UCSD-AML1 (cell line): ENCODE results near the gene SLCO6A1.
"Not testable (repeated sequence)": the region's sequence is repeated elsewhere in the genome, so short reads cannot be mapped to it uniquely, and the experiment has no call there.

Experiments used
- DNase-seq: peaks from one replicate; lab custom pipeline; 2025; ENCODE audit not compliant: unreplicated experiment; lab: John Stamatoyannopoulos, UW

Gene SLCO6A1

GRCh38 chr5:102498271-102499034 lies at the start of gene SLCO6A1:
Gene SLCO6A1, minus strand, starts transcription at chr5:102499001. Its CDS starts 157 bp downstream, at chr5:102498844.
- DNase-seq, result no peak

GRCh38 chr5:102547141-102548035 lies 48.6 kb upstream of the SLCO6A1 start:
- no peak for DNase-seq

- peak; percentile 14 for DNase-seq
Observed at GRCh38 chr5:102545175-102545574, 46.4 kb upstream of the SLCO6A1 start.

GRCh38 chr5:102542057-102542456 lies 43.3 kb upstream of the SLCO6A1 start:
- no peak for DNase-seq

GRCh38 chr5:102539996-102540728 lies 41.4 kb upstream of the SLCO6A1 start:
- no peak for DNase-seq

GRCh38 chr5:102539562-102539961 lies 40.8 kb upstream of the SLCO6A1 start:
- no peak for DNase-seq

- no peak for DNase-seq
Observed at GRCh38 chr5:102537011-102537410, 38.2 kb upstream of the SLCO6A1 start.

- no peak for DNase-seq
Observed at GRCh38 chr5:102536323-102536928, 37.6 kb upstream of the SLCO6A1 start.

GRCh38 chr5:102532123-102532522 lies 33.3 kb upstream of the SLCO6A1 start:
- DNase-seq, result no peak

GRCh38 chr5:102531506-102531905 lies 32.7 kb upstream of the SLCO6A1 start:
- no peak for DNase-seq

- no peak for DNase-seq
Observed at GRCh38 chr5:102529447-102529846, 30.6 kb upstream of the SLCO6A1 start.

- DNase-seq, result no peak
Observed at GRCh38 chr5:102529031-102529430, 30.2 kb upstream of the SLCO6A1 start.

GRCh38 chr5:102528600-102528999 lies 29.8 kb upstream of the SLCO6A1 start:
- DNase-seq, result no peak

GRCh38 chr5:102527547-102527946 lies 28.7 kb upstream of the SLCO6A1 start:
- DNase-seq, result no peak

- no peak for DNase-seq
Observed at GRCh38 chr5:102523541-102524175, 24.9 kb upstream of the SLCO6A1 start.

- DNase-seq, result no peak
Observed at GRCh38 chr5:102511666-102512065, 12.9 kb upstream of the SLCO6A1 start.

GRCh38 chr5:102491261-102491914 lies 7.4 kb downstream of the SLCO6A1 start:
- DNase-seq, result not testable (repeated sequence)

- no peak for DNase-seq
Observed at GRCh38 chr5:102483736-102484135, 15.1 kb downstream of the SLCO6A1 start.

GRCh38 chr5:102481054-102481715 lies 17.6 kb downstream of the SLCO6A1 start:
- no peak for DNase-seq
